H1 (cell line): ENCODE measurements around the gene PEAK1. TPM values are rescaled to one million over a fixed set of nuclear protein-coding genes. Genes with fewer than 3 reads are reported as not detected.

Experiments
- CTCF ChIA-PET: fragments of 300-600 bp; sonication (Branson Sonifier 250); formaldehyde crosslinking; loops from one replicate; lab custom pipeline; 2021; ENCODE audit not compliant: partially characterized antibody; lab: Charles Lee
- POLR2A ChIA-PET: fragments of 300-600 bp; sonication (Branson Sonifier 250); formaldehyde crosslinking; loops from one replicate; lab custom pipeline; 2021; ENCODE audit warnings: inconsistent platforms; ENCODE audit not compliant: partially characterized antibody; lab: Charles Lee
- DNase-seq, 2 experiments: peaks; one replicate each; pipeline versions ENCODE4 v3.0.0 to v3.0.0-alpha.2; 2010 to 2022; ENCODE audit warnings: low spot score in 2 of 2, low read depth in 1 of 2, mixed read lengths in 1 of 2
- FAIRE-seq: peaks from 2 replicates; lab custom pipeline; 2011; peaks lifted over from hg19 to GRCh38; lab: Jason Lieb, UNC
- H2AFZ ChIP-seq: 2 replicates; pipeline ENCODE4 v1.8.1; 2012; ENCODE audit warnings: low read length, inconsistent platforms
- H2AK5ac ChIP-seq: 2 replicates; pipeline ENCODE4 v1.6.1; 2013; ENCODE audit warnings: low read depth, low read length
- H2BK120ac ChIP-seq: replicated peaks from 2 replicates; pipeline ENCODE3; 2013; ENCODE audit warnings: low read depth, low read length, inconsistent platforms
- H2BK12ac ChIP-seq: 2 replicates; pipeline ENCODE4 v1.6.1; 2013; ENCODE audit warnings: low read depth, low read length
- H2BK15ac ChIP-seq: 2 replicates; pipeline ENCODE4 v1.6.1; 2013; ENCODE audit warnings: low read length
- H2BK20ac ChIP-seq: 2 replicates; pipeline ENCODE4 v1.6.1; 2013; ENCODE audit warnings: low read length
- H2BK5ac ChIP-seq: 2 replicates; pipeline ENCODE4 v1.6.1; 2013; ENCODE audit warnings: low read depth, low read length
- H3K14ac ChIP-seq: 2 replicates; pipeline ENCODE4 v1.6.1; 2013; ENCODE audit warnings: inconsistent platforms; ENCODE audit not compliant: insufficient read length
- H3K18ac ChIP-seq: 2 replicates; pipeline ENCODE4 v1.6.1; 2013; ENCODE audit warnings: low read length; ENCODE audit errors: extremely low read depth
- H3K23ac ChIP-seq: 2 replicates; pipeline ENCODE4 v1.6.1; 2013; ENCODE audit warnings: inconsistent platforms; ENCODE audit not compliant: insufficient read length
- H3K23me2 ChIP-seq: 2 replicates; pipeline ENCODE4 v1.6.1; 2013; ENCODE audit warnings: low read depth, low read length
- H3K27ac ChIP-seq: 2 replicates; pipeline ENCODE4 v1.6.1; 2011; ENCODE audit warnings: low read depth, low read length, inconsistent platforms
- H3K27me3 ChIP-seq, 4 experiments: replicated peaks in 1 of 4; 1 replicate in 1 of 4; 2 replicates in 3 of 4; pipeline versions ENCODE4 v1.6.1 to v1.8.1; 2011 to 2013; ENCODE audit warnings: low read length in 3 of 4, mild to moderate bottlenecking in 3 of 4, inconsistent platforms in 2 of 4, mixed read lengths in 2 of 4, moderate library complexity in 1 of 4; ENCODE audit not compliant: control insufficient read depth in 3 of 4, insufficient read depth in 3 of 4; ENCODE audit errors: extremely low read depth in 1 of 4
- H3K36me3 ChIP-seq, 4 experiments: 2 replicates each; pipeline versions ENCODE4 v1.6.1 to v1.8.1; 2011 to 2013; ENCODE audit warnings: mild to moderate bottlenecking in 4 of 4, low read length in 3 of 4, moderate library complexity in 2 of 4, control low read depth in 1 of 4, inconsistent platforms in 1 of 4; ENCODE audit not compliant: insufficient read depth in 4 of 4, control insufficient read depth in 2 of 4
- H3K4ac ChIP-seq: replicated peaks from 2 replicates; pipeline ENCODE3; 2013; ENCODE audit warnings: low read length, low read depth, mixed read lengths, inconsistent platforms; ENCODE audit not compliant: insufficient read length
- H3K4me1 ChIP-seq, 4 experiments: replicated peaks in 1 of 4; 1 replicate in 1 of 4; 2 replicates in 3 of 4; pipeline versions ENCODE4 v1.6.1 to v1.8.1; 2011 to 2013; ENCODE audit warnings: low read length in 3 of 4, inconsistent platforms in 2 of 4, mixed read lengths in 1 of 4; ENCODE audit not compliant: insufficient read depth in 4 of 4, control insufficient read depth in 3 of 4
- H3K4me2 ChIP-seq, 2 experiments: 2 replicates each; pipeline versions ENCODE4 v1.6.1 to v1.8.1; 2011 to 2013; ENCODE audit warnings: low read depth in 2 of 2, low read length in 2 of 2, control low read depth in 1 of 2, inconsistent platforms in 1 of 2, mild to moderate bottlenecking in 1 of 2; ENCODE audit not compliant: insufficient read depth in 1 of 2
- H3K4me3 ChIP-seq, 4 experiments: fragments of 200-600, 300-600 bp in 1 of 4; sonication (generic), shearing (Covaris generic), sonication (Bioruptor Twin) in 1 of 4; 2 replicates each; pipeline versions ENCODE4 v1.5.1 to v1.8.1; 2011 to 2016; ENCODE audit warnings: low read length in 4 of 4, low read depth in 3 of 4, control low read depth in 2 of 4, inconsistent platforms in 2 of 4, mild to moderate bottlenecking in 2 of 4, mixed read lengths in 1 of 4, moderate library complexity in 1 of 4; ENCODE audit not compliant: insufficient read depth in 2 of 4; ENCODE audit errors: extremely low read depth in 1 of 4
- H3K56ac ChIP-seq: replicated peaks from 2 replicates; pipeline ENCODE3; 2013; ENCODE audit warnings: low read depth, mild to moderate bottlenecking, mixed read lengths, low read length, inconsistent platforms; ENCODE audit not compliant: insufficient read length
- H3K79me1 ChIP-seq: 2 replicates; pipeline ENCODE4 v1.6.1; 2013; ENCODE audit warnings: low read depth, low read length, control low read depth
- H3K79me2 ChIP-seq, 2 experiments: 2 replicates each; pipeline versions ENCODE4 v1.6.1 to v1.8.1; 2012 to 2013; ENCODE audit warnings: low read length in 2 of 2, mild to moderate bottlenecking in 2 of 2, inconsistent platforms in 1 of 2; ENCODE audit not compliant: insufficient read depth in 2 of 2, control insufficient read depth in 1 of 2
- H3K9ac ChIP-seq, 4 experiments: replicated peaks in 1 of 4; 1 replicate in 1 of 4; 2 replicates in 3 of 4; pipeline versions ENCODE4 v1.6.1 to v1.8.1; 2011 to 2013; ENCODE audit warnings: low read depth in 3 of 4, low read length in 3 of 4, control low read depth in 2 of 4, mild to moderate bottlenecking in 2 of 4, moderate library complexity in 2 of 4, inconsistent platforms in 1 of 4; ENCODE audit errors: extremely low read depth in 1 of 4
- H3K9me3 ChIP-seq, 2 experiments: 2 replicates each; pipeline versions ENCODE4 v1.6.1 to v1.8.1; 2012 to 2013; ENCODE audit warnings: mild to moderate bottlenecking in 2 of 2, moderate library complexity in 2 of 2, control low read depth in 1 of 2, inconsistent platforms in 1 of 2, low read depth in 1 of 2, low read length in 1 of 2, mixed read lengths in 1 of 2; ENCODE audit not compliant: insufficient read depth in 2 of 2
- H4K20me1 ChIP-seq, 2 experiments: replicated peaks in 1 of 2; 2 replicates each; pipeline versions ENCODE3 to v1.8.1; 2011 to 2013; ENCODE audit warnings: inconsistent platforms in 2 of 2, low read length in 2 of 2, mild to moderate bottlenecking in 1 of 2; ENCODE audit not compliant: insufficient read depth in 2 of 2, control insufficient read depth in 1 of 2
- H4K5ac ChIP-seq: 2 replicates; pipeline ENCODE4 v1.6.1; 2013; ENCODE audit warnings: low read length, low read depth, mixed read lengths, inconsistent platforms; ENCODE audit not compliant: insufficient read length
- H4K8ac ChIP-seq: 2 replicates; pipeline ENCODE4 v1.8.0; 2013; ENCODE audit warnings: mild to moderate bottlenecking, moderate library complexity, low read length, inconsistent platforms; ENCODE audit not compliant: insufficient read depth; ENCODE audit errors: extremely low read depth
- H4K91ac ChIP-seq: replicated peaks from 2 replicates; pipeline ENCODE3; 2013; ENCODE audit warnings: low read length, mixed read lengths, inconsistent platforms; ENCODE audit not compliant: insufficient read length
- GTF2F1 ChIP-seq: IDR thresholded peaks from 2 replicates; pipeline ENCODE4 v1.6.1; 2012; ENCODE audit warnings: low read depth, low read length, improper control_type of control experiment, borderline replicate concordance
- NANOG ChIP-seq: IDR thresholded peaks from 2 replicates; pipeline ENCODE4 v1.6.1; 2011; ENCODE audit warnings: low read length, low read depth, mild to moderate bottlenecking, inconsistent platforms; ENCODE audit not compliant: insufficient read depth, poor library complexity, severe bottlenecking
- RAD21 ChIP-seq, 2 experiments: IDR thresholded peaks in 1 of 2; conservative IDR thresholded peaks in 1 of 2; 2 replicates each; pipeline ENCODE4 v1.6.1; 2011; ENCODE audit warnings: low read depth in 2 of 2, low read length in 2 of 2, improper control_type of control experiment in 1 of 2, inconsistent platforms in 1 of 2, mild to moderate bottlenecking in 1 of 2, moderate library complexity in 1 of 2
- SIRT6 ChIP-seq: IDR thresholded peaks from one replicate; pipeline ENCODE4 v1.7.1; 2012; ENCODE audit warnings: low read length, inconsistent platforms
- USF2 ChIP-seq: IDR thresholded peaks from 2 replicates; pipeline ENCODE4 v1.6.1; 2011; ENCODE audit warnings: low read length, improper control_type of control experiment
- ZNF274 ChIP-seq: IDR thresholded peaks from 2 replicates; pipeline ENCODE4 v1.7.0; 2012; ENCODE audit warnings: low read length, borderline replicate concordance; ENCODE audit errors: extremely low read depth
- WGBS, 2 experiments: shearing (Covaris generic) in 1 of 2; methylation state at CpG; one replicate each; pipeline versions ENCODE4 v1.1.6 to v1.1.7; 2013 to 2015; ENCODE audit warnings: low lambda C conversion rate in 2 of 2, mixed read lengths in 2 of 2, inconsistent platforms in 1 of 2, low coverage in 1 of 2, missing lambda C conversion rate in 1 of 2; ENCODE audit not compliant: insufficient replicate concordance in 2 of 2, insufficient coverage in 1 of 2, insufficient read length in 1 of 2; ENCODE audit errors: extremely low coverage in 1 of 2, missing lambda C conversion rate in 1 of 2; 5-methylcytosine and 5-hydroxymethylcytosine counted together
- polyA plus RNA-seq, 7 experiments: library from polyadenylated mRNA; depleted of rRNA in 3 of 7; stranded (reverse) in 5 of 7; unstranded in 2 of 7; fragments of >200 nt in 5 of 7; fragments of 200-250 nt in 2 of 7; gene quantifications; 1 replicate in 5 of 7; 2 replicates in 1 of 7; 4 replicates in 1 of 7; pipeline versions ENCODE4 v1.2.1 to v1.2.3, GENCODE V29; 2011 to 2013; ENCODE audit warnings: missing spikeins in 2 of 7, mixed read lengths in 2 of 7
- total RNA-seq: library from RNA; stranded (reverse); fragmentation: NEBNext Ultra II Directional; extraction: Animal tissue kit (Norgen Biotek cat#: 25700); gene quantifications from 2 replicates; pipeline ENCODE4 v1.2.1, GENCODE V29; 2021

PEAK1 gene
- total and polyA plus RNA-seq, 2 of the 8 experiments (the other 6 are each of a cell fraction or from before 2014, with no cell fraction given): 8.8 to 44.8 TPM

- no peak for DNase-seq
- no peaks in the 10 kb centered on the region for H3K23me2 ChIP-seq
- no peak overlapping the region for H2AFZ ChIP-seq
- WGBS, 2 experiments: 94% methylated on average over 3 of the region's 3 CpGs; no CpG with 5 or more reads in 1 of the 2 experiments
- H3K27ac ChIP-seq: no peak overlapping the region
- H2BK120ac ChIP-seq: no peak overlapping the region
- POLR2A ChIA-PET: interaction anchor here (1.7 kb wide), 1 partner anchor 19 kb away, joined by 4 read pairs; no protein-coding TSS in a partner anchor
- peaks cover 0 to 3% (median 1%) of the 10 kb centered on the region in 4 experiments; a peak in 3 of 7 replicates for H3K4me1 ChIP-seq
- H3K18ac ChIP-seq: no peak overlapping the region
- H4K20me1 ChIP-seq: no peaks in the 10 kb centered on the region
- no peak for FAIRE-seq
- H4K91ac ChIP-seq: no peak overlapping the region
- CTCF ChIA-PET: interaction anchor here (1.6 kb wide), 2 partner anchors 336 to 376 kb away, joined by 3 to 4 read pairs; no protein-coding TSS in a partner anchor
- H4K5ac ChIP-seq: no peak overlapping the region
- no peaks in the 10 kb centered on the region for H3K79me2 ChIP-seq
- H3K79me1 ChIP-seq: no peaks in the 10 kb centered on the region
- no peaks in the 10 kb centered on the region for H3K9me3 ChIP-seq
- H2AK5ac ChIP-seq: no peak overlapping the region
- no peak overlapping the region for H3K4ac ChIP-seq
- H3K4me3 ChIP-seq: no peak overlapping the region
- no peak overlapping the region for H4K8ac ChIP-seq
- H2BK15ac ChIP-seq: no peak overlapping the region
- no peak overlapping the region for H3K9ac ChIP-seq
- no peaks in the 10 kb centered on the region for H3K36me3 ChIP-seq
- TF ChIP-seq NANOG: no peak
- no peak for TF ChIP-seq ZNF274
- no peak for TF ChIP-seq USF2
- no peak for TF ChIP-seq GTF2F1
- no peak for TF ChIP-seq SIRT6
- no peak for TF ChIP-seq RAD21 (IDR thresholded peaks at IDR 0.05 in 1 of 2, conservative IDR thresholded peaks at IDR 0.05 in 1 of 2; ENCODE audit: low read depth in 2 of 2, low read length in 2 of 2)
- TF ChIP-seq, all 59 proteins: peak for 0
- Histone ChIP-seq H3K4me2 (no peak overlapping the region), H3K14ac (no peak overlapping the region), H2BK12ac (no peak overlapping the region), H3K23ac (no peak overlapping the region), H3K56ac (no peak overlapping the region), H3K27me3 (no peaks in the 10 kb centered on the region), H2BK5ac (no peak overlapping the region), H2BK20ac (no peak overlapping the region)
These were observed 252.5 kb downstream of the PEAK1 start for GRCh38 chr15:77167406-77167805.
